GM12878 (cell line): ENCODE results near the gene CCDC32. TPM values are rescaled to one million over a fixed set of nuclear protein-coding genes. Genes with fewer than 3 reads are reported as not detected.

Experiments
- ATF7 ChIP-seq: fragments of 450-650 bp; IDR thresholded peaks from 2 replicates; pipeline ENCODE4 v1.6.1; 2016; ENCODE audit warnings: low read depth, mild to moderate bottlenecking
- BCL11A ChIP-seq: IDR thresholded peaks from 2 replicates; pipeline ENCODE4 v1.6.1; 2011; ENCODE audit warnings: low read depth, low read length
- BMI1 ChIP-seq: fragments of 450-650 bp; IDR thresholded peaks from 2 replicates; pipeline ENCODE4 v1.6.1; 2016; ENCODE audit warnings: mild to moderate bottlenecking, moderate library complexity, borderline replicate concordance
- CHD4 ChIP-seq: fragments of 200-600 bp; sonication (generic); IDR thresholded peaks from 2 replicates; pipeline ENCODE4 v1.6.1; 2016; ENCODE audit warnings: mild to moderate bottlenecking
- CREB1 ChIP-seq: IDR thresholded peaks from 2 replicates; pipeline ENCODE4 v1.6.1; 2012; ENCODE audit warnings: low read depth, mild to moderate bottlenecking, inconsistent platforms
- EGR1 ChIP-seq, 2 experiments: IDR thresholded peaks; 1 replicate in 1 of 2; 2 replicates in 1 of 2; pipeline ENCODE4 v1.6.1; 2011 to 2012; ENCODE audit warnings: low read depth in 2 of 2, low read length in 2 of 2, borderline replicate concordance in 1 of 2, mild to moderate bottlenecking in 1 of 2, moderate library complexity in 1 of 2
- EP300 ChIP-seq, 2 experiments: fragments of 150-350 bp in 1 of 2; IDR thresholded peaks; 2 replicates each; pipeline ENCODE4 v1.6.1; 2011 to 2012; ENCODE audit warnings: low read depth in 2 of 2, low read length in 2 of 2, borderline replicate concordance in 1 of 2, improper control_type of control experiment in 1 of 2, inconsistent platforms in 1 of 2; ENCODE audit not compliant: control insufficient read depth in 1 of 2
- FOS ChIP-seq: IDR thresholded peaks from 3 replicates; pipeline ENCODE4 v1.6.1; 2011; ENCODE audit warnings: borderline replicate concordance; ENCODE audit not compliant: insufficient read length; ENCODE audit errors: extremely low read depth
- FOXM1 ChIP-seq: IDR thresholded peaks from 2 replicates; pipeline ENCODE4 v1.6.1; 2012; ENCODE audit warnings: low read depth, mild to moderate bottlenecking, inconsistent platforms, low read length, moderate library complexity
- HDGF ChIP-seq: fragments of 450-650 bp; IDR thresholded peaks from 2 replicates; pipeline ENCODE4 v1.6.1; 2016; ENCODE audit warnings: antibody characterized with exemption
- IKZF1 ChIP-seq: fragments of 450-650 bp; conservative IDR thresholded peaks from 2 replicates; pipeline ENCODE4 v1.6.1; 2017; ENCODE audit warnings: antibody characterized with exemption, mild to moderate bottlenecking
- IRF4 ChIP-seq: IDR thresholded peaks from 2 replicates; pipeline ENCODE4 v1.6.1; 2011; ENCODE audit warnings: low read depth, low read length
- MTA2 ChIP-seq: fragments of 450-650 bp; IDR thresholded peaks from 2 replicates; pipeline ENCODE4 v1.6.1; 2016; ENCODE audit warnings: low read depth, mild to moderate bottlenecking, moderate library complexity
- NR2F1 ChIP-seq: fragments of 450-650 bp; conservative IDR thresholded peaks from 2 replicates; pipeline ENCODE4 v1.6.1; 2017; ENCODE audit warnings: mild to moderate bottlenecking
- NRF1 ChIP-seq: conservative IDR thresholded peaks from 2 replicates; pipeline ENCODE4 v1.6.1; 2011; ENCODE audit warnings: mild to moderate bottlenecking, low read depth, low read length, improper control_type of control experiment
- PAX8 ChIP-seq: fragments of 450-650 bp; IDR thresholded peaks from 2 replicates; pipeline ENCODE4 v1.6.1; 2017; ENCODE audit warnings: mild to moderate bottlenecking, moderate library complexity
- RAD51 ChIP-seq: fragments of 450-650 bp; IDR thresholded peaks from 2 replicates; pipeline ENCODE4 v1.6.1; 2016; ENCODE audit warnings: moderate library complexity, mild to moderate bottlenecking, inconsistent platforms
- RELA ChIP-seq: fragments of 450-650 bp; IDR thresholded peaks from 2 replicates; pipeline ENCODE4 v1.8.0; 2014; ENCODE audit warnings: borderline replicate concordance; ENCODE audit not compliant: partially characterized antibody
- RUNX3 ChIP-seq: IDR thresholded peaks from 2 replicates; pipeline ENCODE4 v1.6.1; 2012; ENCODE audit warnings: low read length, inconsistent platforms
- SUZ12 ChIP-seq: fragments of 200-600 bp; sonication (generic); IDR thresholded peaks from one replicate; pipeline ENCODE4 v1.6.1; 2018; ENCODE audit warnings: antibody characterized with exemption, mild to moderate bottlenecking; ENCODE audit not compliant: unreplicated experiment
- ZZZ3 ChIP-seq: IDR thresholded peaks from 2 replicates; pipeline ENCODE4 v1.6.1; 2011; ENCODE audit warnings: low read depth; ENCODE audit not compliant: control insufficient read depth, insufficient read length
- polyA plus RNA-seq, 11 experiments: library from polyadenylated mRNA; depleted of rRNA in 4 of 11; unstranded in 6 of 11; stranded (reverse) in 5 of 11; fragments of >200 nt; fragmentation: Nextera tagmentation in 4 of 11; fragmentation: Illumina TruSeq in 1 of 11; extraction: Ambion mirVana in 4 of 11; extraction: Trizol in 1 of 11; gene quantifications; 1 replicate in 1 of 11; 2 replicates in 10 of 11; pipeline versions ENCODE4 v1.2.1 to v1.2.3, GENCODE V29; 2011 to 2016; ENCODE audit warnings: inconsistent platforms in 2 of 11, missing spikeins in 2 of 11, low read depth in 1 of 11
- total RNA-seq, 4 experiments: library from RNA; depleted of rRNA in 3 of 4; stranded (reverse); fragments of >200 nt in 3 of 4; fragmentation: Illumina TruSeq in 1 of 4; extraction: Trizol in 1 of 4; gene quantifications; 2 replicates each; pipeline versions ENCODE4 v1.2.1 to v1.2.3, GENCODE V29; 2013 to 2021
- TF ChIP-seq, protein P1 (sequence below): fragments of 450-650 bp; IDR thresholded peaks from 2 replicates; pipeline ENCODE4 v1.6.1; 2016; ENCODE audit warnings: mild to moderate bottlenecking
- TF ChIP-seq, protein P2 (sequence below): IDR thresholded peaks from 2 replicates; pipeline ENCODE4 v1.6.1; 2012; ENCODE audit warnings: mild to moderate bottlenecking, low read depth, low read length
- TF ChIP-seq, protein P3 (sequence below): fragments of 450-650 bp; IDR thresholded peaks from 2 replicates; pipeline ENCODE4 v1.6.1; 2017; ENCODE audit warnings: mild to moderate bottlenecking, moderate library complexity

CCDC32 gene
- total and polyA plus RNA-seq, 10 of the 15 experiments (the other 5 are each of a cell fraction or from before 2014, with no cell fraction given) = 30.2 to 74.3 (median 46.5) TPM

DNA sequence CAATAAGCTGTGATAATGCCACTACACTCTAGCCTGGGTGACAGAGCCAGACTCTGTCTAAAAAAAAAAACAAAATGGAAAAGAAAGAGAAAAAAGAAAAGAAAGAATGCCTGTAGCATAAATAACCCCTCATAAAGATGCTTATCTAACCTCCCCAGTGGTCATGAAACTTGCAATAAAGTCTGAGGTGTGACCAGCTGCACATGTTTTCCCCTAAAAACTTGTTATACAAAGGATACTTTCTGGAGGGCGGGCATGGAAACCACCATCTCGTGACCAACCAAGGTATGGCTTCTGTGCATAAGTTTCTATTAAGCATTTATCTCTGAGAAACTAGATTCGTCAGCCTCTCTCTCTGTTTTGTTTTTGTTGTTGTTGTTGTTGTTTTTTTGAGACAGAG is 21.8 kb downstream of the CCDC32 start (continued):
- no peak for TF ChIP-seq BCL11A
- TF ChIP-seq RAD51 = peak; percentile 32; the same call in 1 of the 2 replicates
- TF ChIP-seq, protein P1, sequence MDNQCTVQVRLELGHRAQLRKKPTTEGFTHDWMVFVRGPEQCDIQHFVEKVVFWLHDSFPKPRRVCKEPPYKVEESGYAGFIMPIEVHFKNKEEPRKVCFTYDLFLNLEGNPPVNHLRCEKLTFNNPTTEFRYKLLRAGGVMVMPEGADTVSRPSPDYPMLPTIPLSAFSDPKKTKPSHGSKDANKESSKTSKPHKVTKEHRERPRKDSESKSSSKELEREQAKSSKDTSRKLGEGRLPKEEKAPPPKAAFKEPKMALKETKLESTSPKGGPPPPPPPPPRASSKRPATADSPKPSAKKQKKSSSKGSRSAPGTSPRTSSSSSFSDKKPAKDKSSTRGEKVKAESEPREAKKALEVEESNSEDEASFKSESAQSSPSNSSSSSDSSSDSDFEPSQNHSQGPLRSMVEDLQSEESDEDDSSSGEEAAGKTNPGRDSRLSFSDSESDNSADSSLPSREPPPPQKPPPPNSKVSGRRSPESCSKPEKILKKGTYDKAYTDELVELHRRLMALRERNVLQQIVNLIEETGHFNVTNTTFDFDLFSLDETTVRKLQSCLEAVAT = no peak
- no peak for TF ChIP-seq ATF7
- TF ChIP-seq, protein P2, sequence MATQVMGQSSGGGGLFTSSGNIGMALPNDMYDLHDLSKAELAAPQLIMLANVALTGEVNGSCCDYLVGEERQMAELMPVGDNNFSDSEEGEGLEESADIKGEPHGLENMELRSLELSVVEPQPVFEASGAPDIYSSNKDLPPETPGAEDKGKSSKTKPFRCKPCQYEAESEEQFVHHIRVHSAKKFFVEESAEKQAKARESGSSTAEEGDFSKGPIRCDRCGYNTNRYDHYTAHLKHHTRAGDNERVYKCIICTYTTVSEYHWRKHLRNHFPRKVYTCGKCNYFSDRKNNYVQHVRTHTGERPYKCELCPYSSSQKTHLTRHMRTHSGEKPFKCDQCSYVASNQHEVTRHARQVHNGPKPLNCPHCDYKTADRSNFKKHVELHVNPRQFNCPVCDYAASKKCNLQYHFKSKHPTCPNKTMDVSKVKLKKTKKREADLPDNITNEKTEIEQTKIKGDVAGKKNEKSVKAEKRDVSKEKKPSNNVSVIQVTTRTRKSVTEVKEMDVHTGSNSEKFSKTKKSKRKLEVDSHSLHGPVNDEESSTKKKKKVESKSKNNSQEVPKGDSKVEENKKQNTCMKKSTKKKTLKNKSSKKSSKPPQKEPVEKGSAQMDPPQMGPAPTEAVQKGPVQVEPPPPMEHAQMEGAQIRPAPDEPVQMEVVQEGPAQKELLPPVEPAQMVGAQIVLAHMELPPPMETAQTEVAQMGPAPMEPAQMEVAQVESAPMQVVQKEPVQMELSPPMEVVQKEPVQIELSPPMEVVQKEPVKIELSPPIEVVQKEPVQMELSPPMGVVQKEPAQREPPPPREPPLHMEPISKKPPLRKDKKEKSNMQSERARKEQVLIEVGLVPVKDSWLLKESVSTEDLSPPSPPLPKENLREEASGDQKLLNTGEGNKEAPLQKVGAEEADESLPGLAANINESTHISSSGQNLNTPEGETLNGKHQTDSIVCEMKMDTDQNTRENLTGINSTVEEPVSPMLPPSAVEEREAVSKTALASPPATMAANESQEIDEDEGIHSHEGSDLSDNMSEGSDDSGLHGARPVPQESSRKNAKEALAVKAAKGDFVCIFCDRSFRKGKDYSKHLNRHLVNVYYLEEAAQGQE = no peak
- no peak for TF ChIP-seq BMI1
- TF ChIP-seq MTA2 = peak; percentile 9; the same call in 1 of the 2 replicates
- TF ChIP-seq IRF4 = no peak
- TF ChIP-seq FOS = no peak
- TF ChIP-seq SUZ12 = no peak
- TF ChIP-seq RUNX3 = peak; percentile 69
- no peak for TF ChIP-seq EGR1 (IDR thresholded peaks at IDR 0.05; ENCODE audit: borderline replicate concordance in 1 of 2, low read depth in 2 of 2, low read length in 2 of 2)
- TF ChIP-seq HDGF = no peak
- no peak for TF ChIP-seq CREB1
- TF ChIP-seq RELA = peak; percentile 51
- peak in 1 of 2 experiments; percentile 63; a peak in 1 of 4 replicates for TF ChIP-seq EP300 (IDR thresholded peaks at IDR 0.05; ENCODE audit: borderline replicate concordance in 1 of 2, control insufficient read depth in 1 of 2, low read depth in 2 of 2, low read length in 2 of 2)
- no peak for TF ChIP-seq PAX8
- TF ChIP-seq IKZF1 = no peak
- no peak for TF ChIP-seq ZZZ3
- 0 out of 2 replicates have a peak, but pooled peaks have one; percentile 16 for TF ChIP-seq FOXM1
- no peak for TF ChIP-seq NRF1
- TF ChIP-seq NR2F1 = 0 out of 2 replicates have a peak, but pooled peaks have one; percentile 7
- TF ChIP-seq CHD4 = no peak
- TF ChIP-seq, protein P3, sequence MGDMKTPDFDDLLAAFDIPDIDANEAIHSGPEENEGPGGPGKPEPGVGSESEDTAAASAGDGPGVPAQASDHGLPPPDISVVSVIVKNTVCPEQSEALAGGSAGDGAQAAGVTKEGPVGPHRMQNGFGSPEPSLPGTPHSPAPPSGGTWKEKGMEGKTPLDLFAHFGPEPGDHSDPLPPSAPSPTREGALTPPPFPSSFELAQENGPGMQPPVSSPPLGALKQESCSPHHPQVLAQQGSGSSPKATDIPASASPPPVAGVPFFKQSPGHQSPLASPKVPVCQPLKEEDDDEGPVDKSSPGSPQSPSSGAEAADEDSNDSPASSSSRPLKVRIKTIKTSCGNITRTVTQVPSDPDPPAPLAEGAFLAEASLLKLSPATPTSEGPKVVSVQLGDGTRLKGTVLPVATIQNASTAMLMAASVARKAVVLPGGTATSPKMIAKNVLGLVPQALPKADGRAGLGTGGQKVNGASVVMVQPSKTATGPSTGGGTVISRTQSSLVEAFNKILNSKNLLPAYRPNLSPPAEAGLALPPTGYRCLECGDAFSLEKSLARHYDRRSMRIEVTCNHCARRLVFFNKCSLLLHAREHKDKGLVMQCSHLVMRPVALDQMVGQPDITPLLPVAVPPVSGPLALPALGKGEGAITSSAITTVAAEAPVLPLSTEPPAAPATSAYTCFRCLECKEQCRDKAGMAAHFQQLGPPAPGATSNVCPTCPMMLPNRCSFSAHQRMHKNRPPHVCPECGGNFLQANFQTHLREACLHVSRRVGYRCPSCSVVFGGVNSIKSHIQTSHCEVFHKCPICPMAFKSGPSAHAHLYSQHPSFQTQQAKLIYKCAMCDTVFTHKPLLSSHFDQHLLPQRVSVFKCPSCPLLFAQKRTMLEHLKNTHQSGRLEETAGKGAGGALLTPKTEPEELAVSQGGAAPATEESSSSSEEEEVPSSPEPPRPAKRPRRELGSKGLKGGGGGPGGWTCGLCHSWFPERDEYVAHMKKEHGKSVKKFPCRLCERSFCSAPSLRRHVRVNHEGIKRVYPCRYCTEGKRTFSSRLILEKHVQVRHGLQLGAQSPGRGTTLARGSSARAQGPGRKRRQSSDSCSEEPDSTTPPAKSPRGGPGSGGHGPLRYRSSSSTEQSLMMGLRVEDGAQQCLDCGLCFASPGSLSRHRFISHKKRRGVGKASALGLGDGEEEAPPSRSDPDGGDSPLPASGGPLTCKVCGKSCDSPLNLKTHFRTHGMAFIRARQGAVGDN = 0 out of 2 replicates have a peak, but pooled peaks have one; percentile 7
